Activated naive CD8-positive, alpha-beta T cell treated with anti-CD3 and anti-CD28 coated beads, Interleukin-2, amount 50 U/mL, for 16 hours (primary cell): ENCODE measurements around the gene APCDD1.
"Not testable (repeated sequence)": the region's sequence is repeated elsewhere in the genome, so short reads cannot be mapped to it uniquely, and the experiment has no call there.

ENCODE experiments used
- DNase-seq: peaks from one replicate; pipeline ENCODE4 v3.0.0-alpha.2; 2020; ENCODE audit warnings: low read depth, low spot score

The APCDD1 gene

DNA sequence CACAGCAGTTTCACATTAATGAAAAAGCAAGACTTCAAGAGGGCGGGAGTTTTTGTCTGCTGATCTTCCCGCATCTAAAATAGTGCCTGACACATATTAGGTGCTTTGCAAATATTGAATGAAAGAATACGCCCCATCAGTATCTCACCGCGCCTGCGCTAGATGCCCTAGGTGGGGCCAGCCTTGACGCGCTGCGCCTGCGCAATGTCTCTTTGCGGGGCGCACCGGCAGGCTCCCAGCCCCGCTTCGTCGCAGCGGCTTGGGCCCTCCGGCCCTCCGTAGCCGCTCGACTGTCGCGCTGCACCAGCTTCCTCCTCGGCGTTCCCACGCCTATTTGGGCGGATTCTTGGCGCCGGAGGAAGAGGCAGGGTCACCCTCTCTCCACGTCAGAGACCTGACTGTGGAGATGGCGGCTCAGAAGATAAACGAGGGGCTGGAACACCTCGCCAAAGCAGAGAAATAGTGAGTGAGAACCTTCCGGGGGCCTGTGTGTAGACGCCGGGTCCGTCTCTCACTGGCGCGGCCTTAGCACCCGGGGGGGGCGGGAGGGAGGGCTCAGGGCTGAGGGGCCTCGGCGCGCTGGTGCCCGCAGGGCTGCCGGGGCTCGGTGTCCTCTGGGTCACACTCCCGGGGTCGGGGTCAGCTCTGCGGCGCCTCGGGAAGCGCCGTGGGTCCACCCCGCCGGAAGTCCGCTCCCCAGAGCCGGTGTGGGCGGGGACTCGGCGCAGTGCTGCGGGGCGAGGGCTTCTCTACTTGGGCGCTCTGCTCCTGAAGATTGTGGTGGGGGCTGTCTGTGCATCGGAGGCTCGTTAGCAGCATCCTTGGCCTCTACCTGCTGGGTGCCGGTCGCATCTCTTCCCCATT lies 71.5 kb downstream of the APCDD1 start, which contains the start of gene NAPG:
NAPG (plus strand) TSS at position 331 of the 864 bp plus-strand sequence; CDS start at position 407, 76 bp downstream.
- peak; percentile 74 for DNase-seq

DNA sequence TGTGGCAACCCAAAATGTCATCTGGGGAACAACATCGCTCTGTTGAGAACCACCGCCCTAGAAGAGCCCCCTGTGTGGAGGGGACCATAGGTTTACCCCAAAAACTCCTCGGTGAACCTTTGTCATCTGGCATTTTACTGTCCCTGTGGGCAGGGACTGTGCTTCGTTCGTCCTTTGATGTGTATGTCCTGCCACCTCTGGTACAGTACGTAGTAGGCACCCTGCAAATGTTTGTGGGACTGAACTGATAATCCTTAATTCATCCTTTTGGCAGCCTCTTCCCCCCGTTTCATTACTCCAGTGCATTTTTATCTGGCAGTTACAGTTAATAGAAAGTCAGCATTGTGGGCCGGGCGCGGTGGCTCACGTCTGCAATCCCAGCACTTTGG lies 72.1 kb downstream of the APCDD1 start:
- no peak for DNase-seq

- no peak for DNase-seq
Measured at GRCh38 chr18:10528439-10528838, 74.0 kb downstream of the APCDD1 start.

DNA sequence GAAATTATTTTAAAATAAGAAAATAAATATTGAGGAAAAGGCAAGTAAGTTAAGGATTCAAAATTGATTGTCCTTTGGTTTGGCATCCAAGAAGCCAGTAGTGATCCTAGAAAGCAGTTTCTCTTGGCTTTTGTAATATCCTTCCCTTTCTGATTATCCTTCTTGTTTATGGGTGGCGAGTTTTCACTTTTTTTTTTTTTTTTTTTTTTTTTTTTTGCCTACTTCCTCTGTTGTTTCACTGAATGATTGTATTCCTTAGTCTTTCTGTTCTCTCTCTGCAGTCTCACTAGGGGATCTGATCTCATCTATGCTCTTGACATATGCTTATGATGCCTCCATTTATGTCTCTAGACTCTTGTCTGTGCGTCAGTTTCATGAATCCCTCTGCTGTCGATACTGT lies 75.6 kb downstream of the APCDD1 start:
- DNase-seq, result no peak

DNA sequence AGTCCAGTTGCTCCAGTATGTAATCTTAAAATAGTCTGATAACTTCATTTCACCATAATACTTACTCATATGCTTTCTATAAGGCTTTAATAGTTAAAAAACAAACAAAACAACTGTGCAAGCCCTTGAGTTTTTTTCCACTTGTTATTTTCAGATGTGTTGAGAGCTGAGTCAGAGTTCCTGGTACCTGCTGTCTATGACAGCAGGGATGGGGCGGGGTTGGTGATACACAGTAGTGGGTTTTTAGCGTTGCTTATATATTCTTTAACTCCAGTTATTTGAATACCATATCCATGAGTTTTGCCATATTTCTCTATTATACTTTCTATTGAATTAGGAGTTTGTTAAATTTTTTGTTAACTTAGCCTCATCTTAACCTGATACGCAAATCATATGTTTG lies 76.4 kb downstream of the APCDD1 start:
- no peak for DNase-seq

GRCh38 chr18:10533111-10533510 lies 78.7 kb downstream of the APCDD1 start:
- DNase-seq, result no peak

DNA sequence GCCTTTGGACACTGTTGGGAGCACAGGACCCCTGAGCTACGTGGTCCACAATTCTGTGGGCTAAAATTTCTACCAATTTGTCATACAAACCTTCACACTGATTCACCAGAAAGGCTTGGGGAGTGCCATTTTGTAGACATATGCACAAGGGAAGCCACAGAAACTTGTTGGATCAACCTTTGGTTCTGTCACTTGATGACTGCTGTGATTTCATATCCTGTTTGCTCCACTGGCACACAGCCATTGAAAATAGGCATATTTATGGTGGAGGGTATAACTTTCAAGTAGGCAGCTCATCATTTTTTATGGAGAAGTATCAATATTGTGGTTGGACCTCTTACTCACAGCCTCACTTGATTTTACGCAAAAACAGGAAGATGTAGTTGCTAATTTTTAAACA lies 81.8 kb downstream of the APCDD1 start:
- no peak for DNase-seq

GRCh38 chr18:10537765-10538164 lies 83.3 kb downstream of the APCDD1 start:
- no peak for DNase-seq

DNA sequence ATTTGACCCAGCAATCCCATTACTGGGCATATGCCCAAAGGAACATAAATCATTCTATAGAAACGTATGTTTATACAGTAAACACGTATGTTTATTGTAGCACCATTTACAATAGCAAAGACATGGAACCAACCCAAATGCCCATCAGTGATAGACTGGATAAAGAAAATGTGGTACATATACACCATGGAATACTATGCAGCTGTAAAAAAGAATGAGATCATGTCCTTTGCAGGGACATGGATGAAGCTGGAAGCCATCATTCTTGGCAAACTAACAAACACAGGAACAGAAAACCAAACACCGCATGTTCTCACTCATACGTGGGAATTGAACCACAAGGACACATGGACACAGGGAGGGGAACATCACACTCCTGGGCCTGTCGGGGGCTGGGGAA lies 84.7 kb downstream of the APCDD1 start:
- DNase-seq, result not testable (repeated sequence)
